HCT116 (cell line): ENCODE data around the gene NR6A1. TPM values are rescaled to one million over a fixed set of nuclear protein-coding genes. Genes with fewer than 3 reads are reported as not detected.

Source experiments
- ATAC-seq: fragments of 200-7000 bp; cut with Tn5 transposase; 2 replicates; pipeline ENCODE4 v1.9.1; 2020; ENCODE audit warnings: mild to moderate bottlenecking, moderate library complexity
- BruUV-seq: library from RNA; stranded (reverse); fragments of 400-500 nt; replicated peaks from 2 replicates; lab custom pipeline; 2021; lab: Mats Ljungman, UMichigan
- CTCF ChIA-PET: fragments of 300-600 bp; sonication (Branson Sonifier 250); formaldehyde crosslinking; loops from one replicate; lab custom pipeline; 2021; ENCODE audit warnings: antibody characterized with exemption; lab: Charles Lee
- POLR2A ChIA-PET: fragments of 300-600, 350-600 bp; sonication (Branson Sonifier 250); formaldehyde crosslinking; loops from one replicate; lab custom pipeline; 2021; ENCODE audit warnings: antibody characterized with exemption; lab: Charles Lee
- RAD21 ChIA-PET, 2 experiments: fragments of 300-600 bp; sonication (Branson Sonifier 250); formaldehyde crosslinking; loops; one replicate each; lab custom pipeline; 2023; ENCODE audit warnings: low total read pairs in 2 of 2; ENCODE audit not compliant: uncharacterized antibody in 2 of 2, unreplicated experiment in 2 of 2, low non-redundant PET in 1 of 2; lab: Charles Lee
- DNase-seq: peaks from one replicate; pipeline ENCODE4 v3.0.0-alpha.2; 2010; ENCODE audit warnings: low read depth, low spot score
- H2AFZ ChIP-seq: fragments of 200-600 bp; shearing (Covaris generic), sonication (generic); 2 replicates; pipeline ENCODE4 v1.6.1; 2017; ENCODE audit warnings: low read depth, mixed run types, mixed read lengths, antibody characterized with exemption, low read length; ENCODE audit not compliant: poor library complexity, severe bottlenecking
- H3K27ac ChIP-seq: 2 replicates; pipeline ENCODE4 v1.5.1; 2012; ENCODE audit warnings: low read depth, low read length
- H3K27me3 ChIP-seq: fragments of 200-600 bp; sonication (generic); 2 replicates; pipeline ENCODE4 v1.6.1; 2016; ENCODE audit warnings: mixed run types, low read length, mixed read lengths; ENCODE audit not compliant: insufficient read depth
- H3K36me3 ChIP-seq, 2 experiments: fragments of 200-500 bp in 1 of 2; fragments of 200-600 bp in 1 of 2; sonication (Bioruptor generic) in 1 of 2; sonication (generic) in 1 of 2; 2 replicates each; pipeline versions ENCODE4 v1.5.1 to v1.6.1; 2014 to 2016; ENCODE audit warnings: low read length in 2 of 2, inconsistent platforms in 1 of 2, mixed read lengths in 1 of 2, mixed run types in 1 of 2; ENCODE audit not compliant: insufficient read depth in 2 of 2, control insufficient read depth in 1 of 2
- H3K4me1 ChIP-seq, 2 experiments: fragments of 200-600 bp in 1 of 2; sonication (generic) in 1 of 2; 2 replicates each; pipeline versions ENCODE4 v1.5.1 to v1.6.1; 2012 to 2017; ENCODE audit warnings: low read length in 2 of 2, inconsistent platforms in 1 of 2, mild to moderate bottlenecking in 1 of 2, mixed read lengths in 1 of 2, mixed run types in 1 of 2, moderate library complexity in 1 of 2; ENCODE audit not compliant: insufficient read depth in 2 of 2, control insufficient read depth in 1 of 2
- H3K4me2 ChIP-seq: fragments of 200-600 bp; sonication (generic); 2 replicates; pipeline ENCODE4 v1.6.1; 2017; ENCODE audit warnings: mixed run types, low read length, mixed read lengths
- H3K4me3 ChIP-seq, 2 experiments: fragments of 200-600 bp in 1 of 2; sonication (generic) in 1 of 2; replicated peaks in 1 of 2; 2 replicates each; pipeline ENCODE4 v1.5.1; 2011 to 2016; ENCODE audit warnings: low read length in 2 of 2, control low read depth in 1 of 2, low read depth in 1 of 2, mild to moderate bottlenecking in 1 of 2, mixed read lengths in 1 of 2, mixed run types in 1 of 2
- H3K79me2 ChIP-seq: fragments of 200-600 bp; sonication (generic); 2 replicates; pipeline ENCODE4 v1.6.1; 2017; ENCODE audit warnings: mild to moderate bottlenecking, mixed run types, low read length, moderate library complexity, mixed read lengths; ENCODE audit not compliant: insufficient read depth
- H3K9ac ChIP-seq: fragments of 200-600 bp; sonication (generic); 2 replicates; pipeline ENCODE4 v1.6.1; 2016; ENCODE audit warnings: low read length, mixed read lengths
- H3K9me2 ChIP-seq: fragments of 200-600 bp; sonication (generic), shearing (Covaris generic); 2 replicates; pipeline ENCODE4 v1.6.1; 2017; ENCODE audit warnings: mixed run types, mild to moderate bottlenecking, moderate library complexity; ENCODE audit not compliant: insufficient read depth
- H3K9me3 ChIP-seq, 2 experiments: fragments of 200-500 bp in 1 of 2; fragments of 200-600 bp in 1 of 2; sonication (Bioruptor generic) in 1 of 2; sonication (generic) in 1 of 2; 2 replicates each; pipeline ENCODE4 v1.6.1; 2014 to 2017; ENCODE audit warnings: low read length in 2 of 2, mixed read lengths in 2 of 2, inconsistent platforms in 1 of 2, low read depth in 1 of 2, mild to moderate bottlenecking in 1 of 2, mixed run types in 1 of 2, moderate library complexity in 1 of 2; ENCODE audit not compliant: control insufficient read depth in 1 of 2, insufficient read depth in 1 of 2
- H4K20me1 ChIP-seq: fragments of 200-600 bp; sonication (generic), shearing (Covaris generic); 2 replicates; pipeline ENCODE4 v1.6.1; 2017; ENCODE audit warnings: mixed run types, mild to moderate bottlenecking, moderate library complexity; ENCODE audit not compliant: insufficient read depth
- CEBPB ChIP-seq: IDR thresholded peaks from 2 replicates; pipeline ENCODE4 v1.6.1; 2012; ENCODE audit warnings: low read depth
- CTCF ChIP-seq, 3 experiments: fragments of 200-600 bp in 1 of 3; sonication (generic) in 1 of 3; IDR thresholded peaks in 2 of 3; conservative IDR thresholded peaks in 1 of 3; 2 replicates each; pipeline ENCODE4 v1.5.1; 2012 to 2017; ENCODE audit warnings: low read depth in 2 of 3, low read length in 2 of 3, antibody characterized with exemption in 1 of 3, borderline replicate concordance in 1 of 3, control low read depth in 1 of 3, mild to moderate bottlenecking in 1 of 3, mixed read lengths in 1 of 3, mixed run types in 1 of 3, moderate library complexity in 1 of 3; ENCODE audit not compliant: insufficient read depth in 1 of 3
- EGR1 ChIP-seq: IDR thresholded peaks from 2 replicates; pipeline ENCODE4 v1.6.1; 2012; ENCODE audit warnings: low read depth
- ELF1 ChIP-seq: IDR thresholded peaks from 2 replicates; pipeline ENCODE4 v1.6.1; 2012; ENCODE audit warnings: low read depth, borderline replicate concordance
- EZH2 ChIP-seq: fragments of 200-600 bp; sonication (generic); IDR thresholded peaks from 2 replicates; pipeline ENCODE4 v1.6.1; 2017; ENCODE audit warnings: antibody characterized with exemption, mixed run types
- FOSL1 ChIP-seq: IDR thresholded peaks from 2 replicates; pipeline ENCODE4 v1.6.1; 2012; ENCODE audit warnings: low read depth
- JUND ChIP-seq: IDR thresholded peaks from 2 replicates; pipeline ENCODE4 v1.6.1; 2012
- MAX ChIP-seq: IDR thresholded peaks from 2 replicates; pipeline ENCODE4 v1.6.1; 2012
- POLR2A ChIP-seq: IDR thresholded peaks from 2 replicates; pipeline ENCODE4 v1.7.0; 2011; ENCODE audit warnings: borderline replicate concordance; ENCODE audit not compliant: insufficient read depth, insufficient read length; ENCODE audit errors: extremely low read depth
- POLR2AphosphoS5 ChIP-seq: IDR thresholded peaks from 2 replicates; pipeline ENCODE4 v1.6.1; 2011; ENCODE audit warnings: mild to moderate bottlenecking, low read depth, low read length, moderate library complexity
- REST ChIP-seq: IDR thresholded peaks from 2 replicates; pipeline ENCODE4 v1.6.1; 2012; ENCODE audit warnings: low read depth
- SIN3A ChIP-seq: IDR thresholded peaks from 2 replicates; pipeline ENCODE4 v1.6.1; 2012; ENCODE audit warnings: low read depth
- SP1 ChIP-seq: IDR thresholded peaks from 2 replicates; pipeline ENCODE4 v1.6.1; 2012; ENCODE audit warnings: low read depth
- SRF ChIP-seq: IDR thresholded peaks from 2 replicates; pipeline ENCODE4 v1.6.1; 2012; ENCODE audit warnings: low read depth
- YY1 ChIP-seq: IDR thresholded peaks from 2 replicates; pipeline ENCODE4 v1.6.1; 2011; ENCODE audit warnings: low read length, low read depth, moderate library complexity, mild to moderate bottlenecking; ENCODE audit not compliant: insufficient replicate concordance; ENCODE audit errors: extremely low read depth
- ZFX ChIP-seq: fragments of 450-650 bp; IDR thresholded peaks from 2 replicates; pipeline ENCODE4 v1.6.1; 2017
- ZNF274 ChIP-seq: fragments of 200-500 bp; sonication (Bioruptor generic); IDR thresholded peaks from 2 replicates; pipeline ENCODE4 v1.6.1; 2014; ENCODE audit warnings: mild to moderate bottlenecking, low read depth, low read length, inconsistent platforms
- intact Hi-C: fragments of 100-400 bp; cut with micrococcal nuclease; formaldehyde crosslinking; loops from 2 replicates; pipeline ENCODE4 v1.10.0; 2022
- total RNA-seq: library from RNA; stranded (reverse); gene quantifications from one replicate; pipeline ENCODE4 v1.2.1, GENCODE V29; 2021; ENCODE audit not compliant: unreplicated experiment

The NR6A1 gene
- total RNA-seq, 1 experiment from 2014 or later = 9.9 TPM

GRCh38 chr9:124491049-124491975, 279.8 kb downstream of the NR6A1 start:
- POLR2A ChIA-PET = no interaction called here
- CTCF ChIA-PET = no interaction called here
- RAD21 ChIA-PET = no interaction called here

More at GRCh38 chr9:124491049-124491975, 279.8 kb downstream of the NR6A1 start:
- H3K79me2 ChIP-seq = no peaks in the 10 kb centered on the region
- H3K9me2 ChIP-seq = no peaks in the 10 kb centered on the region
- no peak for TF ChIP-seq ELF1
- TF ChIP-seq CTCF (IDR thresholded peaks at IDR 0.05 in 2 of 3, conservative IDR thresholded peaks at IDR 0.05 in 1 of 3; ENCODE audit: borderline replicate concordance in 1 of 3, insufficient read depth in 1 of 3, low read depth in 2 of 3, low read length in 2 of 3) = no peak
- TF ChIP-seq SRF = no peak
- no peak for TF ChIP-seq POLR2A
- TF ChIP-seq YY1 = no peak
- no peak for TF ChIP-seq FOSL1
- TF ChIP-seq ZNF274 = no peak
- no peak for TF ChIP-seq EGR1
- TF ChIP-seq ZFX = no peak
- TF ChIP-seq REST = no peak
- TF ChIP-seq MAX = no peak
- TF ChIP-seq SP1 = no peak
- TF ChIP-seq JUND = no peak
- no peak for TF ChIP-seq CEBPB
- TF ChIP-seq SIN3A = no peak
- no peak for TF ChIP-seq EZH2
- no peak for TF ChIP-seq POLR2AphosphoS5
- H3K9me3 ChIP-seq = no peaks in the 10 kb centered on the region
- H3K9ac ChIP-seq = no peak overlapping the region
- H3K4me2 ChIP-seq = no peak overlapping the region
- no peak overlapping the region for H2AFZ ChIP-seq
- H3K36me3 ChIP-seq = no peaks in the 10 kb centered on the region
- H4K20me1 ChIP-seq = no peaks in the 10 kb centered on the region
- no peak overlapping the region for H3K4me3 ChIP-seq
- no peaks in the 10 kb centered on the region for H3K4me1 ChIP-seq
- no peak overlapping the region for H3K27ac ChIP-seq
- H3K27me3 ChIP-seq = no peaks in the 10 kb centered on the region
- DNase-seq = no peak
- intact Hi-C loops = no loop called here
- BruUV-seq = no TSS peak
- no peak for ATAC-seq
